Measurements from ENCODE around the gene LCLAT1.

The LCLAT1 gene

GRCh38 chr2:30561349-30561748 lies 114.3 kb downstream of the LCLAT1 start:
- POLR2A ChIA-PET, result no interaction called here
- no peak overlapping the region for H3K4me3 ChIP-seq (ENCODE audit: low read depth, low read length)
- no peak for DNase-seq (ENCODE audit: low read depth, low spot score)
- CTCF ChIA-PET, result no interaction called here
- TF ChIP-seq CTCF (IDR thresholded peaks at IDR 0.05; ENCODE audit: insufficient read depth, low read length, missing control alignments), result no peak

- no peak for DNase-seq (ENCODE audit: low read depth, low spot score)
- H3K4me3 ChIP-seq (ENCODE audit: low read depth, low read length), result no peak overlapping the region
- CTCF ChIA-PET, result interaction anchor here (0.9 kb wide), 1 partner anchor 8 kb away, joined by 3 read pairs; no protein-coding TSS in a partner anchor
- POLR2A ChIA-PET, result interaction anchor here (0.6 kb wide), 1 partner anchor 15 kb away, joined by 3 read pairs; no protein-coding TSS in a partner anchor
- TF ChIP-seq CTCF (IDR thresholded peaks at IDR 0.05; ENCODE audit: insufficient read depth, low read length, missing control alignments), result no peak
Measured at GRCh38 chr2:30565851-30566358, 118.9 kb downstream of the LCLAT1 start.

- TF ChIP-seq CTCF (IDR thresholded peaks at IDR 0.05; ENCODE audit: insufficient read depth, low read length, missing control alignments), result no peak
- ChIA-PET POLR2A (interaction anchor here (0.6 kb wide), 1 partner anchor 16 kb away, joined by 3 read pairs; no protein-coding TSS in a partner anchor), CTCF (interaction anchor here (0.9 kb wide), 1 partner anchor 7 kb away, joined by 3 read pairs; no protein-coding TSS in a partner anchor)
- no peak for DNase-seq (ENCODE audit: low read depth, low spot score)
- no peak overlapping the region for H3K4me3 ChIP-seq (ENCODE audit: low read depth, low read length)
Measured at GRCh38 chr2:30566631-30567030, 119.6 kb downstream of the LCLAT1 start.

- POLR2A ChIA-PET, result no interaction called here
- CTCF ChIA-PET, result no interaction called here
Measured at GRCh38 chr2:30567317-30567716, 120.3 kb downstream of the LCLAT1 start.

GRCh38 chr2:30569946-30570345 lies 122.9 kb downstream of the LCLAT1 start:
- no peak for DNase-seq (ENCODE audit: low read depth, low spot score)
- no peak for TF ChIP-seq CTCF (IDR thresholded peaks at IDR 0.05; ENCODE audit: insufficient read depth, low read length, missing control alignments)
- POLR2A ChIA-PET, result no interaction called here
- no peak overlapping the region for H3K4me3 ChIP-seq (ENCODE audit: low read depth, low read length)
- CTCF ChIA-PET, result interaction anchor here (1.7 to 1.9 kb wide), 2 partner anchors 141 to 361 kb away, joined by 5 to 6 read pairs; no protein-coding TSS in a partner anchor

More at GRCh38 chr2:30567317-30567716, 120.3 kb downstream of the LCLAT1 start:
- TF ChIP-seq CTCF (IDR thresholded peaks at IDR 0.05; ENCODE audit: insufficient read depth, low read length, missing control alignments), result no peak
- H3K4me3 ChIP-seq (ENCODE audit: low read depth, low read length), result no peak overlapping the region
- DNase-seq (ENCODE audit: low read depth, low spot score), result no peak

- DNase-seq (ENCODE audit: low read depth, low spot score), result no peak
- TF ChIP-seq CTCF (IDR thresholded peaks at IDR 0.05; ENCODE audit: insufficient read depth, low read length, missing control alignments), result no peak
- CTCF ChIA-PET, result interaction anchor here (1.6 kb wide), 1 partner anchor 125 kb away, joined by 4 read pairs; no protein-coding TSS in a partner anchor
Measured at GRCh38 chr2:30577151-30577550, 130.1 kb downstream of the LCLAT1 start.

More at GRCh38 chr2:30577151-30577550, 130.1 kb downstream of the LCLAT1 start:
- POLR2A ChIA-PET, result no interaction called here
- H3K4me3 ChIP-seq (ENCODE audit: low read depth, low read length), result no peak overlapping the region

Measured in AG04449 (cell line).